ENCODE results near the gene EXD3. TPM values are rescaled to one million over a fixed set of nuclear protein-coding genes. Genes with fewer than 3 reads are reported as not detected.

Gene EXD3
- total RNA-seq, 2 experiments from 2014 or later = 8.1 to 9.0 TPM

DNA sequence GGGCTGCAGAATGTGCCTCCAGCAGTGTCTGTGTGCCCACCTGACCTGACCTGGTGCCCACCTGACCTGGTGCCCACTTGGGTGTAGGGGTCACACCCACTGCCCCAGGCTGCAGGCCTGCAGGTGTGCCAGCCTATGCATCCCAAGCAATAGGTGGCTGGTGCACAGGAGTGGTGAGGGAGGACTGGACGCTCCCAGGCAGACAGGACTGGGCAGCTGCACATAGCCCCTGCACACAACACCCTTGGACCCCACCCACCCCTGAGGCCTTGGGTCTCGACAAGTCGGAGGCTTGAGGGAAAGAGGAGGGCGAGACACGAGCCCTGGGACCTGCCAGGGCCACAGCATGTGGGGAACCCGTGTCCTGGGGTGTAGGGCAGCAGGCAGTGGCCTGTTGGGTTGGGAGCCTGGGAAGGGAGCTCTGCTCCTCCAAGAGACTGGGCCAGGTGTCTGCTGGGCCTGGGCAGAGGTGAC is 110.1 kb downstream of the EXD3 start:
- no peak overlapping the region for H3K27ac Mint-ChIP-seq
- ChIA-PET POLR2A (interaction anchor here (1.0 kb wide), 1 partner anchor 11 kb away, joined by 3 read pairs; no protein-coding TSS in a partner anchor), CTCF (interaction anchor here (1.2 kb wide), 1 partner anchor 11 kb away, joined by 4 read pairs; the partner anchor contains the start of gene NRARP)
- TF ChIP-seq, protein P1, sequence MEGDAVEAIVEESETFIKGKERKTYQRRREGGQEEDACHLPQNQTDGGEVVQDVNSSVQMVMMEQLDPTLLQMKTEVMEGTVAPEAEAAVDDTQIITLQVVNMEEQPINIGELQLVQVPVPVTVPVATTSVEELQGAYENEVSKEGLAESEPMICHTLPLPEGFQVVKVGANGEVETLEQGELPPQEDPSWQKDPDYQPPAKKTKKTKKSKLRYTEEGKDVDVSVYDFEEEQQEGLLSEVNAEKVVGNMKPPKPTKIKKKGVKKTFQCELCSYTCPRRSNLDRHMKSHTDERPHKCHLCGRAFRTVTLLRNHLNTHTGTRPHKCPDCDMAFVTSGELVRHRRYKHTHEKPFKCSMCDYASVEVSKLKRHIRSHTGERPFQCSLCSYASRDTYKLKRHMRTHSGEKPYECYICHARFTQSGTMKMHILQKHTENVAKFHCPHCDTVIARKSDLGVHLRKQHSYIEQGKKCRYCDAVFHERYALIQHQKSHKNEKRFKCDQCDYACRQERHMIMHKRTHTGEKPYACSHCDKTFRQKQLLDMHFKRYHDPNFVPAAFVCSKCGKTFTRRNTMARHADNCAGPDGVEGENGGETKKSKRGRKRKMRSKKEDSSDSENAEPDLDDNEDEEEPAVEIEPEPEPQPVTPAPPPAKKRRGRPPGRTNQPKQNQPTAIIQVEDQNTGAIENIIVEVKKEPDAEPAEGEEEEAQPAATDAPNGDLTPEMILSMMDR (IDR thresholded peaks at IDR 0.05) = no peak
- H3K27me3 Mint-ChIP-seq = no peaks in the 10 kb centered on the region
- H3K36me3 Mint-ChIP-seq (ENCODE audit: low read depth) = no peaks in the 10 kb centered on the region
- intact Hi-C loops (cut with micrococcal nuclease) = no loop called here
- H3K9me3 Mint-ChIP-seq = no peaks in the 10 kb centered on the region
- no peak for DNase-seq
- ATAC-seq = no peak
- no peaks in the 10 kb centered on the region for H3K4me1 Mint-ChIP-seq (ENCODE audit: low read depth)
- H3K4me3 Mint-ChIP-seq = no peak overlapping the region

GRCh38 chr9:137311986-137312851 is 110.7 kb downstream of the EXD3 start:
- Mint-ChIP-seq H3K27me3 (no peaks in the 10 kb centered on the region), H3K4me1 (ENCODE audit: low read depth) (peaks cover 4% of the 10 kb centered on the region), H3K36me3 (ENCODE audit: low read depth) (no peaks in the 10 kb centered on the region), H3K9me3 (no peaks in the 10 kb centered on the region), H3K27ac (no peak overlapping the region), H3K4me3 (no peak overlapping the region)
- no peak for DNase-seq
- POLR2A ChIA-PET = interaction anchor here (1.0 kb wide), 1 partner anchor 11 kb away, joined by 3 read pairs; no protein-coding TSS in a partner anchor
- CTCF ChIA-PET = interaction anchor here (1.2 kb wide), 1 partner anchor 11 kb away, joined by 4 read pairs; the partner anchor contains the start of gene NRARP
- TF ChIP-seq, protein P1 (IDR thresholded peaks at IDR 0.05) = no peak
- intact Hi-C loops (cut with micrococcal nuclease) = no loop called here
- no peak for ATAC-seq

DNA sequence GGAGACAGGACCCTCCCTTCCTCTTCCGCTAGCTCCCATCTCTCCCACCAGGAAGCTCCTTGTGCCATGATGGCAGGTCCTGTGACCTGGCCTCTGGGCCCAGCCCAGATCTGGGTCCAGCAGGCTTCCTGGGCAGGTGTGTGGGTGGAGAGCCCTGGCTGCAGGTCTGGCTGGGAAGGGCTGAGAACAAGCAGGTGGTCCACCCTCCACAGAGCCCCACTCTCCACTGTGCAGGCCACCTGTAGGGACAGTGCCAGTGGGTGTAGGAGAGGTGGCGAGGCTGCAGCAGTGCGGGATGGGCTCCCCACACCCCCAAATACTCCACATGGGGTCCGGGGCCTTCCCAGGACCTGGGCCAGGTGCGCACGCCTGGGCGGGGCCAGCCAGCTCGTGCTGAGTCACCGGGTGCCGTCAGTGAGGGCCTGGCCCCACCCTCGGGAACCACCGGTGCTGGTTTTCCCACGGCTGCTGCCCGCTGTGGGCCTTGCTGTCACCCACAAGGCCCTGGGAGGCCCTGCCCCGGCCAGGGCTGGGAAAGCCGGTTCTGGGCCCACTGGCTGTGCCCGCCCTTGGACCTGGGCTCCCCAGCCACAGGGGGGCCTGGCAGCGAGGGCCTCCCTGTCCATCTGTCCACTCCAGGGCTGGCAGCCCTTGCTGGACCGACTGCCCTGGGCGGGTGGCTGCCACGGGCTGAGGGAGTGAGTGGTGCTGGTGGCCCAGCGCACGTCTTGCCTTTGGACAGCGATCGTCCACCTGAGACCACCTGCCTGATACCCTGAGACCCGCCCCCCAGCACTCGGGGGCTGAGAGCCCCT is 111.6 kb downstream of the EXD3 start:
- ChIA-PET POLR2A (no interaction called here), CTCF (no interaction called here)
- no peaks in the 10 kb centered on the region for H3K9me3 Mint-ChIP-seq
- DNase-seq (peak; percentile 47), ATAC-seq (peak; percentile 34)
- no peak overlapping the region for H3K27ac Mint-ChIP-seq
- intact Hi-C loops (cut with micrococcal nuclease) = no loop called here
- H3K27me3 Mint-ChIP-seq = no peaks in the 10 kb centered on the region
- no peaks in the 10 kb centered on the region for H3K36me3 Mint-ChIP-seq (ENCODE audit: low read depth)
- TF ChIP-seq, protein P1 (IDR thresholded peaks at IDR 0.05) = no peak
- no peak overlapping the region for H3K4me3 Mint-ChIP-seq
- H3K4me1 Mint-ChIP-seq (ENCODE audit: low read depth) = peaks cover 6% of the 10 kb centered on the region

- intact Hi-C loops (cut with micrococcal nuclease) = no loop called here
- H3K27ac Mint-ChIP-seq = no peak overlapping the region
- ATAC-seq (no peak), DNase-seq (no peak)
- CTCF ChIA-PET = no interaction called here
- no peaks in the 10 kb centered on the region for H3K27me3 Mint-ChIP-seq
- no peaks in the 10 kb centered on the region for H3K9me3 Mint-ChIP-seq
- TF ChIP-seq, protein P1 (IDR thresholded peaks at IDR 0.05) = no peak
- H3K4me1 Mint-ChIP-seq (ENCODE audit: low read depth) = peaks cover 8% of the 10 kb centered on the region
- POLR2A ChIA-PET = no interaction called here
- H3K4me3 Mint-ChIP-seq = no peak overlapping the region
- no peaks in the 10 kb centered on the region for H3K36me3 Mint-ChIP-seq (ENCODE audit: low read depth)
Observed at GRCh38 chr9:137310189-137311052, 112.5 kb downstream of the EXD3 start.
